BJ (cell line): ENCODE data around the gene DAPP1. TPM values are rescaled to one million over a fixed set of nuclear protein-coding genes. Genes with fewer than 3 reads are reported as not detected.
"Not testable (repeated sequence)": the region's sequence is repeated elsewhere in the genome, so short reads cannot be mapped to it uniquely, and the experiment has no call there.

ENCODE experiments used
- CTCF ChIA-PET: fragments of 350-600 bp; formaldehyde crosslinking; extraction: SDS; loops from one replicate; lab custom pipeline; 2021; ENCODE audit warnings: antibody characterized with exemption, inconsistent platforms; lab: Yijun Ruan, JAX
- POLR2A ChIA-PET: fragments of 300-600 bp; sonication (Branson Sonifier 250); formaldehyde crosslinking; extraction: SDS; loops from one replicate; lab custom pipeline; 2021; ENCODE audit warnings: antibody characterized with exemption; lab: Charles Lee
- DNase-seq: peaks from one replicate; pipeline ENCODE4 v3.0.0-alpha.2; 2011; ENCODE audit warnings: low read depth
- H3K27me3 ChIP-seq: 2 replicates; pipeline ENCODE4 v1.6.0; 2011; ENCODE audit warnings: low read length; ENCODE audit not compliant: control insufficient read depth, insufficient read depth
- H3K36me3 ChIP-seq: 2 replicates; pipeline ENCODE4 v1.5.1; 2011; ENCODE audit warnings: low read length; ENCODE audit not compliant: control insufficient read depth, insufficient read depth
- H3K4me3 ChIP-seq: 2 replicates; pipeline ENCODE4 v1.5.1; 2011; ENCODE audit warnings: low read depth, mild to moderate bottlenecking, control low read depth, low read length
- CTCF ChIP-seq: IDR thresholded peaks from 2 replicates; pipeline ENCODE4 v1.5.1; 2011; ENCODE audit warnings: low read depth, mild to moderate bottlenecking, control low read depth, inconsistent platforms, low read length, moderate library complexity; ENCODE audit not compliant: insufficient read depth
- polyA plus RNA-seq: library from polyadenylated mRNA; depleted of rRNA; stranded (reverse); fragments of >200 nt; gene quantifications from 2 replicates; pipeline ENCODE4 v1.2.3, GENCODE V29; 2011

DAPP1 gene
- polyA plus RNA-seq, 1 experiment, result not detected

DNA sequence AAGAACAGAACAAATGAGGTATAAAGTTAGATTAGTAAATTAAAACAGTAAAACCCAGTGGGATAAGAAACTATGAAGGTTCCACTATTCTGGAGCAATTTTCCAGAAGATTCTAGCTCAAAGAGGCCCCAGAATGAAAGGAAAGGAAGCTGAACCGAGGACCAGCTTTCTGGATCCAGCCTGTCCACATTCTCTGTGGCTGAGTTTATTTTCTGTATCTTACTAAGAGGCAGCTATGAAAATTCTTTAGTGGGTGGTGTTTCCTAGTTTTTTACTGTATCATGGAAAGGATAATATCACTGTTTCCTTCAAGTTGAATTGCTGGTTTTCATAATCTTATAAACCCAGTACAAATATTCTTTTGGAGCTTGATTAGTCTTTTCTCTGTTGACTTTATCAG is 11.8 kb downstream of the DAPP1 start:
- no peak for TF ChIP-seq CTCF
- ChIA-PET CTCF (no interaction called here), POLR2A (no interaction called here)
- no peak overlapping the region for H3K4me3 ChIP-seq
- peaks cover 1% of the 10 kb centered on the region for H3K27me3 ChIP-seq
- no peaks in the 10 kb centered on the region for H3K36me3 ChIP-seq
- no peak for DNase-seq

DNA sequence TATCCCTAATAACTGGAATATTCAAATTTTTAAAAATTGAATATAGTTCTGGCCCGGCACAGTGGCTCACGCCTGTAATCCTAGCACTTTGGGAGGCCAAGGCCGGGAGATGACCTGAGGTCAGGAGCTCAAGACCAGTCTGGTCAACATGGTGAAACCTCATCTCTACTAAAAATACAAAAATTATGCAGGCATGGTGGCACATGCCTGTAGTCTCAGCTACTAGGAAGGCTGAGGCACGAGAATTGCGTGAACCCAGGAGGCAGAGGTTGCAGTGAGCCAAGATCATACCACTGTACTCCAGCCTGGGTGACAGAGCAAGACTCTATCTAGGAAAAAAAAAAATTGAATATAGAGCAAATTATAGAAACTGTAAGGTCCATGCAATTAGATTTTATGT is 13.4 kb downstream of the DAPP1 start:
- H3K4me3 ChIP-seq, POLR2A ChIA-PET, H3K27me3 ChIP-seq, H3K36me3 ChIP-seq, DNase-seq: not testable (repeated sequence)
- CTCF ChIA-PET, result interaction anchor here (1.0 kb wide), 1 partner anchor 19 kb away, joined by 3 read pairs; no protein-coding TSS in a partner anchor

- DNase-seq, result no peak
- no peaks in the 10 kb centered on the region for H3K36me3 ChIP-seq
- ChIA-PET CTCF (no interaction called here), POLR2A (no interaction called here)
- no peak for TF ChIP-seq CTCF
- H3K4me3 ChIP-seq, result no peak overlapping the region
- no peaks in the 10 kb centered on the region for H3K27me3 ChIP-seq
These were observed 15.7 kb downstream of the DAPP1 start for GRCh38 chr4:99832321-99832720.

- DNase-seq, result no peak
- POLR2A ChIA-PET, result no interaction called here
These were observed 16.1 kb downstream of the DAPP1 start for GRCh38 chr4:99832758-99833157.

GRCh38 chr4:99833756-99834155 is 17.1 kb downstream of the DAPP1 start:
- CTCF ChIA-PET, result interaction anchor here (1.4 kb wide), 1 partner anchor 8 kb away, joined by 3 read pairs; no protein-coding TSS in a partner anchor
- H3K36me3 ChIP-seq, result no peaks in the 10 kb centered on the region
- DNase-seq, result no peak
- no peak for TF ChIP-seq CTCF
- H3K27me3 ChIP-seq, result no peaks in the 10 kb centered on the region
- no peak overlapping the region for H3K4me3 ChIP-seq
- POLR2A ChIA-PET, result no interaction called here

More at GRCh38 chr4:99832758-99833157, 16.1 kb downstream of the DAPP1 start:
- no peak for TF ChIP-seq CTCF
- no peak overlapping the region for H3K4me3 ChIP-seq
- no peaks in the 10 kb centered on the region for H3K36me3 ChIP-seq
- H3K27me3 ChIP-seq, result no peaks in the 10 kb centered on the region
- CTCF ChIA-PET, result interaction anchor here (1.4 kb wide), 1 partner anchor 9 kb away, joined by 3 read pairs; no protein-coding TSS in a partner anchor

DNA sequence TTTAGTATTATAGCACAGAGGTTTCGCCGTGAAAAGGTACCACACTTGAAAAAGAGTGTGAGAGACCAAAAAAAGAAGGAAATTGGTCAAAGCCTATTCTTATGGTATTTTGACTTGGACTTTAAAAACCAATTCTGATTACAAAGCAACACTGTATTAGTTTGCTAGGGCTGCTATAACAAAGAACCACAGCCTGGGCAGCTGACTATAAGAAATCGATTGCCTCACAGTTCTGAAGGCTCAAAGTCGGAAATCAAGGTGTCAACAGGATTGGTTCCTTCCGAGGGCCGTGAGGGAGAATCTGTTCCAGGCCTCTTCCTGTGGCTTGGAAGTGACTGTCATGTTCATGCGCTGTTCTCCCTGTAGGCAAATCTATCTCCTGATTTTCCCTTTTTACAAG is 17.9 kb downstream of the DAPP1 start:
- no peaks in the 10 kb centered on the region for H3K36me3 ChIP-seq
- H3K4me3 ChIP-seq, result no peak overlapping the region
- H3K27me3 ChIP-seq, result no peaks in the 10 kb centered on the region
- TF ChIP-seq CTCF, result no peak
- DNase-seq, result no peak
- ChIA-PET CTCF (no interaction called here), POLR2A (no interaction called here)
